ENCODE results near the gene BZW1.

- TF ChIP-seq REST (IDR thresholded peaks at IDR 0.05; ENCODE audit: low read depth) (no peak), CEBPB (IDR thresholded peaks at IDR 0.05) (no peak), RAD21 (IDR thresholded peaks at IDR 0.05; ENCODE audit: low read depth) (no peak), EP300 (IDR thresholded peaks at IDR 0.05; ENCODE audit: borderline replicate concordance) (no peak), NFIC (IDR thresholded peaks at IDR 0.05) (no peak), FOXM1 (IDR thresholded peaks at IDR 0.05; ENCODE audit: borderline replicate concordance, low read depth) (no peak), EGR1 (IDR thresholded peaks at IDR 0.05) (no peak), MAX (IDR thresholded peaks at IDR 0.05) (no peak), YY1 (IDR thresholded peaks at IDR 0.05; ENCODE audit: low read depth) (no peak)
Measured at GRCh38 chr2:200809506-200810251, 2.0 kb upstream of the BZW1 start.

Measured in Ishikawa (cell line).